Measurements from ENCODE around the gene CACNA1D. TPM values are rescaled to one million over a fixed set of nuclear protein-coding genes. Genes with fewer than 3 reads are reported as not detected.

CACNA1D gene
- total RNA-seq, 4 donors from 2014 or later, result 12.7 to 98.9 (median 25.0) TPM

DNA sequence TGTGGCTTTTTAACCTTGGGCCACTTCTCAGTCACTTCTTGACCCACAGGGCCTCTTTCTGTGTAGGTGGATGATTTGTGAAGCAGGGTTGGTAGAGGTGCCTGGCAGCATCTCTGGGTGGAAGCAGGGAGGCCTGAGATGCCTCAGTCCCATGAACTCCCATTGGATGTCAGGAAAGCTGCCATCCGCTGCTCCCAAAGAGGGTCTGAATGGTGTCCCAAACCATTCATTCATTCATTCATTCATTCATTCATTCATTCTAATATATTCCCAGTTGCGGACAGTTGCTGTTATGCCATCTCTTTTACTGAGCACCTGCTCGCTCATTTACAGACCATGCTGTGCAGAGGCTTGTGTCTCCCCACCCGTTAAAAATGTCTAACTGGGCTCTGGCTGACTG, 253.1 kb downstream of the CACNA1D start:
- H3K4me3 ChIP-seq, result no peak overlapping the region
- WGBS, 2 donors (ENCODE audit: low coverage in 1 of 2), result 93 to 94% methylated on average over 3 to 4 of the region's 4 CpGs
- H3K4me1 ChIP-seq, result no peaks in the 10 kb centered on the region
- in situ Hi-C loops (cut with MboI; ENCODE audit: low pct_ligation_motif_present in 1 of 4, low pct_unique_long_range_greater_than_20kb in 1 of 4, low sequenced_read_pairs in 3 of 4), result no loop called here
- intact Hi-C loops (cut with DNase I; ENCODE audit: low total_unique reads), result no loop called here
- DNase-seq, result no peak
- no peaks in the 10 kb centered on the region for H3K36me3 ChIP-seq
- no peak overlapping the region for H3K27ac ChIP-seq
- TF ChIP-seq, protein P1, sequence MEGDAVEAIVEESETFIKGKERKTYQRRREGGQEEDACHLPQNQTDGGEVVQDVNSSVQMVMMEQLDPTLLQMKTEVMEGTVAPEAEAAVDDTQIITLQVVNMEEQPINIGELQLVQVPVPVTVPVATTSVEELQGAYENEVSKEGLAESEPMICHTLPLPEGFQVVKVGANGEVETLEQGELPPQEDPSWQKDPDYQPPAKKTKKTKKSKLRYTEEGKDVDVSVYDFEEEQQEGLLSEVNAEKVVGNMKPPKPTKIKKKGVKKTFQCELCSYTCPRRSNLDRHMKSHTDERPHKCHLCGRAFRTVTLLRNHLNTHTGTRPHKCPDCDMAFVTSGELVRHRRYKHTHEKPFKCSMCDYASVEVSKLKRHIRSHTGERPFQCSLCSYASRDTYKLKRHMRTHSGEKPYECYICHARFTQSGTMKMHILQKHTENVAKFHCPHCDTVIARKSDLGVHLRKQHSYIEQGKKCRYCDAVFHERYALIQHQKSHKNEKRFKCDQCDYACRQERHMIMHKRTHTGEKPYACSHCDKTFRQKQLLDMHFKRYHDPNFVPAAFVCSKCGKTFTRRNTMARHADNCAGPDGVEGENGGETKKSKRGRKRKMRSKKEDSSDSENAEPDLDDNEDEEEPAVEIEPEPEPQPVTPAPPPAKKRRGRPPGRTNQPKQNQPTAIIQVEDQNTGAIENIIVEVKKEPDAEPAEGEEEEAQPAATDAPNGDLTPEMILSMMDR (IDR thresholded peaks at IDR 0.05), result no peak
- no peak for TF ChIP-seq EP300 (IDR thresholded peaks at IDR 0.05; ENCODE audit: low read depth)
- TF ChIP-seq POLR2A (IDR thresholded peaks at IDR 0.05), result no peak
- TF ChIP-seq POLR2AphosphoS5 (IDR thresholded peaks at IDR 0.05), result no peak
- H3K9me3 ChIP-seq, result no peaks in the 10 kb centered on the region
- no peaks in the 10 kb centered on the region for H3K27me3 ChIP-seq

DNA sequence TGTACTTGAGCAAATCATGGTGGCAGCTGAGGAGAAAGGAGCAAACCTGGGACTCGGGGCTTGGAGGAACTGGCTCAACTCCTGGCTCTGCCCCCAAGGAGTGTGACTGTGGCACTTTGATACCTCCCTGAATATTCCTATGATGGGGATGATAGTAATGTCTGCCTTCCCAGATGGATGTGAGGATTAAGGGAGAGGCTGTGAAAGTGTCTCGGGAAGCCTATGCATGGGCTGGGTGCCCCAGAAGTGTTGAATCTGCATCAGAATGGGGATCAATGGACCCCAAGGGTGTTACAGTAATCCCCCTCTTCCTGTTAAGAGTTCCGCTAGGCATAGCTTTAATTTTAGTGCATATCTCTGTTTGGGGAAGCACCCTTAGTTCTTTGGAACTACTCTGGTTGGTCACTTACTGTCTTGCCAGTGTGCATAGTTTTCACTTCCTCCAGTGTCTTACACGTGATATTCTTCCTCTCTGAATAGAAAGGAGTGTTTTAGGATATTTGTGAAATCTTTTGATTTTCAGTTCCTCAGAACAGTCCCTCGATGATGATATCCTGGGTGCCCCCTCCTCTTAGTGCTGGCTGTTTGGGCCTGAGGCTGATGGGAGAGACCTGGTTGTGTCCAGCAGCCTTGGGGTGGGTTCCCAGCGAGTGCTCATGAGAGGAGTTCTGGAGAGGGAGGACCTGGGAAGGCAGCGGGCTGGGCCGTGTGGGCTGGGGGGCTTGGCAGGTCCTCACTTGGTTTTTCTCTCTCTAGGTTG, 254.3 kb downstream of the CACNA1D start:
- intact Hi-C loops (cut with DNase I; ENCODE audit: low total_unique reads) (no loop called here), in situ Hi-C loops (cut with MboI; ENCODE audit: low pct_ligation_motif_present in 1 of 4, low pct_unique_long_range_greater_than_20kb in 1 of 4, low sequenced_read_pairs in 3 of 4) (no loop called here)
- no peak for DNase-seq
- Histone ChIP-seq H3K4me1 (no peaks in the 10 kb centered on the region), H3K27ac (no peak overlapping the region), H3K4me3 (no peak overlapping the region), H3K36me3 (no peaks in the 10 kb centered on the region), H3K27me3 (no peaks in the 10 kb centered on the region), H3K9me3 (no peaks in the 10 kb centered on the region)
- TF ChIP-seq EP300 (IDR thresholded peaks at IDR 0.05; ENCODE audit: low read depth) (no peak), POLR2AphosphoS5 (IDR thresholded peaks at IDR 0.05) (no peak), POLR2A (IDR thresholded peaks at IDR 0.05) (no peak)
- TF ChIP-seq, protein P1 (IDR thresholded peaks at IDR 0.05), result no peak
- WGBS, 2 donors (ENCODE audit: low coverage in 1 of 2), result 71 to 86% methylated on average over 1 to 8 of the region's 8 CpGs

GRCh38 chr3:53749448-53749847, 255.0 kb downstream of the CACNA1D start:
- no peaks in the 10 kb centered on the region for H3K4me1 ChIP-seq
- intact Hi-C loops (cut with DNase I; ENCODE audit: low total_unique reads), result no loop called here
- no peak overlapping the region for H3K4me3 ChIP-seq
- in situ Hi-C loops (cut with MboI; ENCODE audit: low pct_ligation_motif_present in 1 of 4, low pct_unique_long_range_greater_than_20kb in 1 of 4, low sequenced_read_pairs in 3 of 4), result no loop called here
- no peaks in the 10 kb centered on the region for H3K9me3 ChIP-seq
- no peak for DNase-seq
- TF ChIP-seq POLR2A (IDR thresholded peaks at IDR 0.05) (no peak), POLR2AphosphoS5 (IDR thresholded peaks at IDR 0.05) (no peak), EP300 (IDR thresholded peaks at IDR 0.05; ENCODE audit: low read depth) (no peak)
- TF ChIP-seq, protein P1 (IDR thresholded peaks at IDR 0.05), result no peak
- WGBS, 2 donors (ENCODE audit: low coverage in 1 of 2), result 80% methylated on average over 5 of the region's 5 CpGs; no CpG with 5 or more reads in 1 of the 2 donors
- H3K27ac ChIP-seq, result no peak overlapping the region
- no peaks in the 10 kb centered on the region for H3K27me3 ChIP-seq
- no peaks in the 10 kb centered on the region for H3K36me3 ChIP-seq

DNA sequence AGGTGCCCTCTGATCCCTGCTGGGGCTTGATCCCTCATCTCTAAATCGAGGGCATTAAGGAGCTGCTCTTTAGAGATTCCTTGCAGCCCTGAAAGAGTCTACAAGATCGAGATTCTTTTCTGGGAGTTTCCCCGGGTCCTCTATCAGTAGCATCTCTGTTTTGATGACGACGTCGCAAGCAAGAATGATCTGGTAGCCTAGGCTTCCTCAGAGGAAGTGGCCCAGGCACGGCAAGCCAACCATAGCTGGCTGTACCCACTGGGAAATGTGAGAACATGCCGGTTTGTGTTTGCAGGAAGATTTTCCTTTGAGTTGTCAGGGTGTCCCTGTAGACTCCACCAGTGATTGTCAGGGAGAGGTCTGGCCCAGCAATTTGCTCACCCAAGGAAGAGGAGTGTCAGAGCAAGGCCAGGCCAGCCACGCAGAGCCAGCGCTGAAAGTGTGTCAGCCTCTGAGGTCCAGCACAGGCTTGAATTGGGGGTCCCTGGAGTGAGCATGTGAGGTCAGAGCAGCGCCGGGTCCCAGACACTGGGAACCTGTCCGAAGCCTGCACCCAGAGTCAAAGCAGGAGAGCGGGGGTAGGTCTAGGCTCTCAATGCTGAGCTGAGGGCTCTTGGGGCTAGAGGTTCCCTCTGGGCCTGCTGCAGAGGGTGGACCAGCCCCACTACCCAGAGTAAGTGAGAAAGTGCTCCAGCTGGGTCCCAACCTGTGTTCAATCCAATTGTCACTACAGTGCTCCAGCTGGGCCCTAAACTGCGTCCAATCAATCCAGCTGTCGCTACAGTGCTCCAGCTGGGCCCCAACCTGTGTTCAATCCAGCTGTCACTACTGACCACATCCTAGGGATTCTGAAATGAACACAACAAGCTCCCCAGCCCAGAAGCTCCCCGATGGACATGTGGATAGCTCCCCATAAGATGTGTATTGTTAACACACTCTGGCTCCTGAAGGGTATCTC, 256.1 kb downstream of the CACNA1D start:
- Histone ChIP-seq H3K27ac (no peak overlapping the region), H3K27me3 (no peaks in the 10 kb centered on the region), H3K36me3 (no peaks in the 10 kb centered on the region), H3K9me3 (no peaks in the 10 kb centered on the region), H3K4me1 (no peaks in the 10 kb centered on the region), H3K4me3 (no peak overlapping the region)
- intact Hi-C loops (cut with DNase I; ENCODE audit: low total_unique reads), result no loop called here
- in situ Hi-C loops (cut with MboI; ENCODE audit: low pct_ligation_motif_present in 1 of 4, low pct_unique_long_range_greater_than_20kb in 1 of 4, low sequenced_read_pairs in 3 of 4), result no loop called here
- no peak for TF ChIP-seq POLR2A (IDR thresholded peaks at IDR 0.05)
- no peak for TF ChIP-seq POLR2AphosphoS5 (IDR thresholded peaks at IDR 0.05)
- no peak for TF ChIP-seq EP300 (IDR thresholded peaks at IDR 0.05; ENCODE audit: low read depth)
- TF ChIP-seq, protein P1 (IDR thresholded peaks at IDR 0.05), result no peak
- DNase-seq, result no peak
- WGBS, 2 donors (ENCODE audit: low coverage in 1 of 2), result 82% methylated on average over 17 of the region's 17 CpGs; no CpG with 5 or more reads in 1 of the 2 donors
